Heart left ventricle (tissue), 16 donors: ENCODE data around the gene TUNAR. TPM values are rescaled to one million over a fixed set of nuclear protein-coding genes. Genes with fewer than 3 reads are reported as not detected.
A peak's percentile ranks its signal among the peaks of the same experiment; 100 is the strongest.

Experiments
- ATAC-seq, 4 donors: fragments of 200-7000 bp; cut with Tn5 transposase; one replicate each; pipeline ENCODE4 v1.9.1; 2020 to 2022; ENCODE audit warnings: moderate library complexity in 4 of 4, mild to moderate bottlenecking in 3 of 4, moderate number of reproducible peaks in 1 of 4
- DNase-seq, 5 donors: peaks; one replicate each; pipeline ENCODE4 v3.0.0-alpha.2; 2020
- H3K27ac ChIP-seq, 12 donors: fragments of 200-600 bp; sonication (generic) in 4 of 12; one replicate each; pipeline versions ENCODE4 v1.5.0 to v1.8.0; 2016 to 2022; ENCODE audit warnings: mild to moderate bottlenecking in 2 of 12
- H3K27me3 ChIP-seq, 9 donors: fragments of 200-600 bp; sonication (generic) in 2 of 9; one replicate each; pipeline versions ENCODE4 v1.5.1 to v1.8.0; 2016 to 2022; ENCODE audit warnings: mild to moderate bottlenecking in 3 of 9
- H3K36me3 ChIP-seq, 9 donors: fragments of 200-600 bp; sonication (generic) in 2 of 9; one replicate each; pipeline versions ENCODE4 v1.5.0 to v1.8.0; 2018 to 2022; ENCODE audit warnings: mild to moderate bottlenecking in 2 of 9
- H3K4me1 ChIP-seq, 12 donors: fragments of 200-600 bp; sonication (generic) in 4 of 12; one replicate each; pipeline versions ENCODE4 v1.5.0 to v1.8.0; 2016 to 2022; ENCODE audit warnings: mild to moderate bottlenecking in 3 of 12
- H3K4me3 ChIP-seq, 12 donors: fragments of 200-600 bp; sonication (generic) in 4 of 12; one replicate each; pipeline versions ENCODE4 v1.5.0 to v1.8.0; 2017 to 2022; ENCODE audit warnings: mild to moderate bottlenecking in 9 of 12, moderate library complexity in 4 of 12
- H3K9me3 ChIP-seq, 12 donors: fragments of 200-600 bp; sonication (generic) in 4 of 12; one replicate each; pipeline versions ENCODE4 v1.5.0 to v1.8.0; 2016 to 2022; ENCODE audit warnings: mild to moderate bottlenecking in 1 of 12
- CTCF ChIP-seq, 12 donors: fragments of 200-600 bp; sonication (generic) in 4 of 12; IDR thresholded peaks; one replicate each; pipeline versions ENCODE4 v1.5.0 to v1.8.0; 2018 to 2022; ENCODE audit warnings: antibody characterized with exemption in 12 of 12, mild to moderate bottlenecking in 5 of 12
- POLR2A ChIP-seq, 2 donors: fragments of 450-650 bp; IDR thresholded peaks; one replicate each; pipeline ENCODE4 v1.6.1; 2017; ENCODE audit warnings: antibody characterized with exemption in 2 of 2, mild to moderate bottlenecking in 2 of 2, moderate library complexity in 2 of 2
- WGBS, 4 donors: extraction: QIAGEN DNeasy Blood & Tissue Kit in 2 of 4; methylation state at CpG; one replicate each; pipeline versions ENCODE4 v1.1.5 to v1.1.7; 2013 to 2018; 5-methylcytosine and 5-hydroxymethylcytosine counted together
- intact Hi-C, 10 donors: fragments of 100-400 bp; cut with DNase I; formaldehyde crosslinking; loops; one replicate each; pipeline versions ENCODE4 v1.11.1 to v1.14.2; 2022
- polyA plus RNA-seq, 2 donors: library from polyadenylated mRNA; stranded (reverse); fragments of 200-250 nt; gene quantifications; one replicate each; pipeline ENCODE4 v1.2.3, GENCODE V29; 2013
- total RNA-seq, 9 donors: library from RNA; depleted of rRNA in 2 of 9; stranded (reverse); fragments of >200 nt in 2 of 9; fragmentation: NEBNext Ultra II Directional in 3 of 9; extraction: Animal tissue kit (Norgen Biotek cat#: 25700) in 3 of 9; gene quantifications; one replicate each; pipeline versions ENCODE4 v1.1.0 to v1.2.4, GENCODE V29; 2016 to 2023
- donor health status: ischemic (EF 13 %, LVEDD 7.1; RV severe dilation, severe dysfunction).
- donor health status: healthy with polysubstance abuse.
- donor health status: DM: no; HTN: yes; CAD: no.
- donor health status: DM: no; HTN: no; CAD: no.
- donor health status: ischemic (EF 25% LVEDD 6.9; RV normal size, moderate dysfunction).
- donor health status: ischemic (EF 25% LVEDD 5.7; RV mildly dilated, moderate dysfunction).
- donor health status: healthy.
- donor health status: DM: yes; HTN: yes; CAD: no.
- donor health status: ischemic (EF 35%, LVEDD 5.7; RV mildly dilated, moderate dysfunction).
- donor health status: nonischemic (EF 11% LVEDD 7.7; RV severe dilation, severe dysfunction).
- donor health status: DM: yes; HTN: yes; CAD: no.
- donor health status: PGD.
- donor health status: ischemic (EF 29% LVEDD 5.4; RV normal size, mild dysfunction).
- donor health status: nonischemic (EF 23%, LVEDD 6.1; RV moderate dilation, normal function).

Gene TUNAR
- total and polyA plus RNA-seq, 11 donors, result not detected

DNA sequence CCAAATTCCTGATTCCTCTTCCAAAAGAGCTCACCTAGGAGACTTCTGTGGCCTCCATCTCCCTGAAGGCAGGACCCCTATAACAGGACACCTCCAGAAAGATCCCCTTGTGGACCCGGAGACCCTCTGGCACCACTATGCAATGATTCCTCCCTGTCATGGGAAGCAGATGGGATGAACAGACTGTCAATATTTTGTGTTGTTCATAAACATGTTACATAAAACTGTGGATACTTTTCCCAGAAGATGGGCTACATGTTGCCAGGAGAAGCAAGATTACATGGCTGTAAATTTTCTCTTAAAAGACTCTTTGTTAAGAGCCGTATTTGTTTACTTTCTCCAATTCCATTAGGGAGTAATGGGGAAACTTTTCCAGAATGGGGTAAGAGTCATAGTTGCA lies 52.1 kb downstream of the TUNAR start:
- Histone ChIP-seq H3K36me3 (no peaks in the 10 kb centered on the region), H3K4me3 (no peak overlapping the region), H3K27ac (no peak overlapping the region), H3K4me1 (no peaks in the 10 kb centered on the region), H3K27me3 (peaks cover 0 to 18% (median 0%) of the 10 kb centered on the region in 9 donors), H3K9me3 (no peaks in the 10 kb centered on the region)
- DNase-seq (no peak), ATAC-seq (no peak)
- intact Hi-C loops, result no loop called here
- no peak for TF ChIP-seq POLR2A (IDR thresholded peaks at IDR 0.05)
- no peak for TF ChIP-seq CTCF (IDR thresholded peaks at IDR 0.05)
- 74 to 82% (median 77%) methylated on average over 2 of the region's 2 CpGs for WGBS, 4 donors

DNA sequence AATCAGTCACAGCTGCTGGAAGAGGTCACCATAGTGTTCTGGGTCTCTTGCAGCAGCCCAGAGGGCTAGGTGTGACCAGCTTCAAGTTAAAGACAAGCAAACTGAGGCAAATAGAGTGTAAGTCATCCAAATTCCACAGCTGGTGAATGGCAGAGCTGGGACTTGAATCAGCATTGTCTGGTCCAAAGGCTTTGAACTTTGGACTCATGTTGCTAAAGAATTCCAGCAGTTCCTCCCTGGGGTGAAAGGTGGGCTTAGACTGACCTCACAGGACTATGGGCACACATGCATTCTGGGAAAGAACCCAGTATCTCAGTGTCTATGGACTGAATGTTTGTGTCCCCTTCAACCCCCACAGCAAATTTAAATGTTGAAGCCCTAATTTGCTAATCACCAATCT lies 54.8 kb downstream of the TUNAR start:
- DNase-seq, result no peak
- Histone ChIP-seq H3K4me3 (no peak overlapping the region), H3K9me3 (no peaks in the 10 kb centered on the region), H3K4me1 (no peaks in the 10 kb centered on the region), H3K27me3 (peaks cover 0 to 20% (median 0%) of the 10 kb centered on the region in 9 donors), H3K27ac (no peak overlapping the region), H3K36me3 (no peaks in the 10 kb centered on the region)
- ATAC-seq, result no peak
- intact Hi-C loops, result no loop called here
- TF ChIP-seq POLR2A (IDR thresholded peaks at IDR 0.05), result no peak
- TF ChIP-seq CTCF (IDR thresholded peaks at IDR 0.05), result no peak

DNA sequence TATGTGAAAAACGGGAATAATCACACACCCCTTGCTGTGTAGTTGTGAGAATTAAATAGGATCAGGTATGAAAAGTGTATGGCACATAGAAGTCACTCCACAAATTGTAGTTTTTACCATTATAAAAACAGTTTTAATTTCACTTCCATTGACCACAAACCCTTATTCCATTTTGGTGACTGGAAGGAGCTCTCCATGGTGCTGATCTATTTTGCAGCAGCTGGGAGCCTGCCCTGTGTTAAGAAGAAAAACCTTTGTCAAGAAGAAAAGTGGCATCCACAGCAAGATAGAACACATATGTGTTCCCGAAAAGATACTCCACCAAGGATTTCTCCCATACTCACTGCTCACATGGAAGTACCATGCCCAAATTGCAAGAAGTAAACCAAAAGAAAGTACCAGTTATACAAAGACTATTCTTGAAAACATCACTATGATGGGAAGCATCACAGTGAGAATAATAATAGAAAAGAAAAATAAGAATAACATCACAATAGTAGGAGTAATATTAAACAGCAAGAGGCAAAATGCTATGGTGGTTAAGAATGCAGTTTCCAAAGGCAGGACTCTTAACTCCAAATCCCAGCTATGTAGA lies 58.7 kb downstream of the TUNAR start:
- Histone ChIP-seq H3K4me1 (no peaks in the 10 kb centered on the region), H3K27me3 (peaks cover 0 to 19% (median 0%) of the 10 kb centered on the region in 9 donors), H3K36me3 (no peaks in the 10 kb centered on the region), H3K4me3 (no peak overlapping the region), H3K27ac (no peak overlapping the region), H3K9me3 (no peaks in the 10 kb centered on the region)
- intact Hi-C loops, result no loop called here
- peak in 1 of 5 donors; percentile 14 for DNase-seq
- TF ChIP-seq CTCF (IDR thresholded peaks at IDR 0.05) (no peak), POLR2A (IDR thresholded peaks at IDR 0.05) (no peak)
- 16 to 24% (median 20%) methylated on average over 2 of the region's 2 CpGs for WGBS, 4 donors
- ATAC-seq, result no peak

DNA sequence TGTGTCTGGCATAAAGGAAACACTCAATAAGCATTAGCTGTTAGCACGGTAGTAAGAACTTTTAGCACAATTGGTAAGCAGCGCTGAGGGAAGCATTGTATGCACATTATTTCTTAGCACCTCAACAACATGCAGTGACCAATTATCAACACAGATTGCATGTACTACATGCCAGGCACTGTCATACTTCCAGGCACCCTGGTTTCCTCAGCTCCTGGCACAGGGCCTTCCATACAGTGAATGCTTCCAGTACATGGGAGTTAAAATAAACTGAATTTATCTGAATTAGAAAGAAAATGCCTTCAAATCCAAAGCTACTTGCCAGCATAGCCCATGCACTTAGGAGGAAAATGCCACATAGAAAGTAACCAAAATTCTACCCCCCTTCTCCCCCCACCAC lies 59.4 kb downstream of the TUNAR start:
- TF ChIP-seq POLR2A (IDR thresholded peaks at IDR 0.05), result no peak
- no peak for TF ChIP-seq CTCF (IDR thresholded peaks at IDR 0.05)
- 84 to 90% (median 88%) methylated on average over 2 of the region's 2 CpGs for WGBS, 4 donors
- DNase-seq (no peak), ATAC-seq (no peak)
- H3K27me3 ChIP-seq, result peaks cover 0 to 14% (median 0%) of the 10 kb centered on the region in 9 donors
- H3K4me1 ChIP-seq, result no peaks in the 10 kb centered on the region
- no peak overlapping the region for H3K4me3 ChIP-seq
- H3K9me3 ChIP-seq, result no peaks in the 10 kb centered on the region
- H3K36me3 ChIP-seq, result no peaks in the 10 kb centered on the region
- intact Hi-C loops, result no loop called here
- H3K27ac ChIP-seq, result no peak overlapping the region
